HG02973 (cell line): ENCODE measurements around the gene MIAT.
A peak's percentile ranks its signal among the peaks of the same experiment; 100 is the strongest.

Experiments
- ATAC-seq: cut with Tn5 transposase; IDR thresholded peaks from one replicate; pipeline ENCODE4 v1.9.1; 2021; ENCODE audit warnings: moderate library complexity; ENCODE audit not compliant: unreplicated experiment

MIAT gene

GRCh38 chr22:26665813-26666231, 8.4 kb downstream of the MIAT start:
- ATAC-seq: peak; percentile 29

- ATAC-seq: no peak
Observed at GRCh38 chr22:26667140-26667539, 9.8 kb downstream of the MIAT start.

- ATAC-seq: no peak
Observed at GRCh38 chr22:26669060-26669481, 11.7 kb downstream of the MIAT start.

GRCh38 chr22:26670459-26670858, 13.1 kb downstream of the MIAT start:
- ATAC-seq: no peak

GRCh38 chr22:26671317-26672059, 14.1 kb downstream of the MIAT start:
- no peak for ATAC-seq

- no peak for ATAC-seq
Observed at GRCh38 chr22:26672060-26672471, 14.7 kb downstream of the MIAT start.

GRCh38 chr22:26672590-26673468, 15.4 kb downstream of the MIAT start:
- peak; percentile 55 for ATAC-seq

GRCh38 chr22:26673486-26673885, 16.1 kb downstream of the MIAT start:
- no peak for ATAC-seq

- ATAC-seq: no peak
Observed at GRCh38 chr22:26674211-26675190, 17.1 kb downstream of the MIAT start.

- no peak for ATAC-seq
Observed at GRCh38 chr22:26675687-26676268, 18.4 kb downstream of the MIAT start.

GRCh38 chr22:26677217-26677616, 19.8 kb downstream of the MIAT start:
- ATAC-seq: no peak

GRCh38 chr22:26679003-26679629, 21.7 kb downstream of the MIAT start:
- no peak for ATAC-seq

- ATAC-seq: no peak
Observed at GRCh38 chr22:26680485-26680884, 23.1 kb downstream of the MIAT start.

GRCh38 chr22:26681395-26681821, 24.0 kb downstream of the MIAT start:
- ATAC-seq: no peak

GRCh38 chr22:26684168-26684567, 26.8 kb downstream of the MIAT start:
- no peak for ATAC-seq

- no peak for ATAC-seq
Observed at GRCh38 chr22:26685601-26686000, 28.2 kb downstream of the MIAT start.

GRCh38 chr22:26687439-26687838, 30.1 kb downstream of the MIAT start:
- ATAC-seq: no peak

GRCh38 chr22:26689513-26690301, 32.3 kb downstream of the MIAT start:
- no peak for ATAC-seq
